HG03354 (cell line): ENCODE data around the gene DNAAF6.
"Not testable (repeated sequence)": the region's sequence is repeated elsewhere in the genome, so short reads cannot be mapped to it uniquely, and the experiment has no call there.

Source experiments
- ATAC-seq: cut with Tn5 transposase; IDR thresholded peaks from one replicate; pipeline ENCODE4 v1.9.1; 2021; ENCODE audit warnings: mild to moderate bottlenecking; ENCODE audit not compliant: unreplicated experiment, poor library complexity, severe bottlenecking

DNAAF6 gene

DNA sequence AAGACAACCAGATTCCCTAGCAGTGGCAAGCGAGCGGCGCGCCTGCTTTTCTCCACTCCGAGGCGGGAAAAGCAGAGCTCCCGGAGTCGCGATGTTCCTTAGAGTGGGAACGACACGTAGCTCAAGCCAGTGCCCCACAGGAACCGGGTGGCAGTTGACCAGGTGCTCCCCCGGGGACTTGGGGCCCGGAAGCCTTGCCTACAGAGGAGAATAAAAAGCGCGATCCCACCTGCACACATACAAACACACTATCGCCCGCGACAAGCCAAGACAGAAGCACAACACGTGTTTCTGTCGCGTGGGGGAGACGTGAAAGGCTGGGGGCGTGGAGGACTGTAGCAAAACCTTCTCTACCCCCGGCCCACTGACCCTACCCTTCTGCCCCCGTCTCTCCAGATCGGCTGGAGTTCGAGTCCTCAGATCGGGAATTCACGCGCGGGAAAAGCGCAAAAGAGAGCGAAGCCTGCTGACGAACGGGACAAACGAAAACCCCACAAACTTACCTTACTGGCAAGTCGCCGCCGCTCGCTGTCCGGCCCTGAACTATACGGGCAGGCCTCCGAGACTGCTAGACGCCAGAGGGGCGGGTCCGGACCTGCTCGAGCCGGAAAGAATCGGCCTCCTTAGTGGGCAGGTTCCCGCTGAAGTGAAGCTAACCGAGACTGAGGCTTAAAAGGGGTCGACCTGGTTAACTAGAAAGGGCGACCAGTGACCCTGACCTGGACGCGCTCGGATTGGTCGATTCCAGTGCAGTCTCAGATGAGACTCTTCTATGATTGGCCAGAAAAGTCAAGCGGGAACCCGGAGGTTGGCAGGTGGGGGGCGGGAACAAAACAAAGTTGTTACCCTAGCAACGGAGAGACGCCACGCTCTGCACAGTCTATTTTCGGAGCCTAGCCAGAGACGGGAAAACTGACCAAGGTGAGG is at the start of gene DNAAF6, which contains the start of gene NUP62CL:
Gene DNAAF6, plus strand, starts transcription at position 842 of the 927 bp plus-strand sequence. CDS start 6,265 bp downstream, outside the sequence.
Gene NUP62CL, minus strand, starts transcription at position 664 of the 927 bp plus-strand sequence. CDS start 31,287 bp downstream, outside the sequence.
- ATAC-seq: peak; percentile 95

DNA sequence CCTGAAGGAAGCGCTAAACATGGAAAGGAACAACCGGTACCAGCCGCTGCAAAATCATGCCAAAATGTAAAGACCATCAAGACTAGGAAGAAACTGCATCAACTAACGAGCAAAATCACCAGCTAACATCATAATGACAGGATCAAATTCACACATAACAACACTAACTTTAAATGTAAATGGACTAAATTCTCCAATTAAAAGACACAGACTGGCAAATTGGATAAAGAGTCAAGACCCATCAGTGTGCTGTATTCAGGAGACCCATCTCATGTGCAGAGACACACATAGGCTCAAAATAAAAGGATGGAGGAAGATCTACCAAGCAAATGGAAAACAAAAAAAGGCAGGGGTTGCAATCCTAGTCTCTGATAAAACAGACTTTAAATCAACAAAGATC is 48.8 kb upstream of the DNAAF6 start:
- ATAC-seq: not testable (repeated sequence)

DNA sequence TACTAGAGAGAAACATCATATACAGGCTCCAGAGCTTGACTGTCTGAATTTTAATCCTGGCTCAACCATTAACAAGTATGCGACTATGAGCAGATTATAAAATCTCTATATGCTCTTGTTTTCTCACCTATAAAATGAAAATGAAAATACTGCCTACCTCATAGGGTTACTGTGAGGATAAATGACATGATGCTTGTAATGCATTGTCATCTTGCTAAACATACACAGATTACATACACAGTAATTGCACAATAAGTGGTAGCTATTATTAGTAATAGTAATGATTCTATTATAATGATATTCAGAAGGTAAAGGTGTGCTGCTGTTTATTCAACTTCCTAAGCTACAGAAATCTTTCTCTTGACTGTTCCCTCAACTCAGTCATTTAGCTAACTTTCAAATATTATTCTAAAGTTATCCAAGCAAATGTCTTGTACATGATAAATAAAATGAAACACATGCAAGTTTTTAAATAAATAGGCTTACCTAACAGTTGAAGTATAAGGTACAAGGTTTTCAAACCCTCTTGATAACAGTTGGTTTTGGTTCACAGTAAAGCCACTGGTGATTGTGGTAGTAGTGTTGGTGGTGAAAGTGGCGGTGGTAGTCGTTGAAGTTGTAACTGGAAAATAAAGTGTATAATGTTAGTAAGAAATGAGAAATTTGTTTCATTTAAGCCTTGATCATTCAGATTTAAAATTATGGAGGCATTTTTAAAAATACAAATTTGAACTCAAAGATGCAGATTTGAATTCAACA is 39.1 kb upstream of the DNAAF6 start:
- ATAC-seq: no peak

DNA sequence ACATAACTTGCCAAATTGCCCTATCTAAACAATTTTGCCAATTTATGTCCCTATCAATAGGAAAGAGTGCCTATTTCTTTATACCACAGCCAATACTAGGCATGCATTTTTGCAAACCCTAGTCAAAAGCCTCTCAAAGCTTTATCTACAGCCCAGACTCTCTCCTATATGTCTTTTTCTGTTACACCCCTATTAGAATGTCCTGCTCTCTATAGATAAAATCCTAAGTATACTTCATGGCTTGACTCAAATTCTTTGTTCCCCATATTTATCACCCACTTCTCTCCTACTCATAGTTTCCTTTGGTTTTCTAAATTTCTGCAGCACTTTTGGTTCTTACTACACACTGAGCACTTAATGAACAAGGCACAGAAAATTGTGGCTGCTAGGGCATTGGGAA is 38.2 kb upstream of the DNAAF6 start:
- no peak for ATAC-seq

DNA sequence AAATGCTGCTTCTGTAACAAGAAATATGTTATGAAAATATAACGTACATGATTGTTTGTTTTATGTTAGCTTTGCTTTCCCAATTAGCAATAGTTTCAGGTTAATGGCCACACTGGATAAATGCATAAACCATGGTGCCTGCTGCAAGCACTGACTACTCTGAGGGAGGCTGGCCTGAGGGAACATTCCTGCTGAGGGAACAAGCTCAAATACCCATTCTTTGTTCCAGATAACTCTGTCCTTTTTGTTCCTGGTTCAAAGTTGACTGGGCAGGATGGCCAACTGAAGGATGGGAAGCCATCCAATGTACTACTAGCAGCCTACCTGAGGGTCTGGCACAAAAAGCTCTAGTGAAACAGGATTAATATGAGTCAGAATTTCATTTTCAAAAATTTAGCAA is 37.7 kb upstream of the DNAAF6 start:
- no peak for ATAC-seq

DNA sequence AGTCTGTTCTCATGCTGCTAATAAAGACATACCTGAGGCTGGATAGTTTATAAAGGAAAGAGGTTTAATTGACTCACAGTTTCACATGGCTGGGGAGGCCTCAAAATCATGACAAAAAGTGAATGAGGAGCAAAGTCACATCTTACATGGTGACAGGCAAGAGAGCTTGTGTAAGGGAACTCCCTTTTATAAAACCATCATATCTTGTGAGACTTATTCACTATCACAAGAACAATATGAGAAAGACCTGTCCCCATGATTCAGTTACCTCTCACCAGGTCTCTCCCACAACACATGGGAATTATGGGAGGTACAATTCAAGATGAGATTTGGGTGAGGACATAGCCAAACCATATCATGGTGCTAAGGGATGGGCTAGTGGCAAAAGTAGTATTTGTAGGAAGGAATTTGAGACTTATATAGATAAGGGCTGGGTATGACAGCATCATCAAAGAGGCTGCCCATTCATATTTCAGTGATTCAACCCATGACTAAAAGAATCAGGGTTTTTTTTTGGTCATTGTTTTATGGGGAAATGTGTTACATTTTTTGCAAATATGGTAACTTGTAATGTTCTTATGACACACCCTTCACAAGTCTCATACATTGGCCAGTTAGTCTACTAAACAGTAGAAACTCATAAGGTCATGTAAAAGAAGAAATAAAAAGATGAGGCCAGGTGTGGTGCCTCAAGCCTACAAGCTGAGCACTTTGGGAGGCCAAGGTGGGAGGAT is 34.9 kb upstream of the DNAAF6 start:
- ATAC-seq: no peak

DNA sequence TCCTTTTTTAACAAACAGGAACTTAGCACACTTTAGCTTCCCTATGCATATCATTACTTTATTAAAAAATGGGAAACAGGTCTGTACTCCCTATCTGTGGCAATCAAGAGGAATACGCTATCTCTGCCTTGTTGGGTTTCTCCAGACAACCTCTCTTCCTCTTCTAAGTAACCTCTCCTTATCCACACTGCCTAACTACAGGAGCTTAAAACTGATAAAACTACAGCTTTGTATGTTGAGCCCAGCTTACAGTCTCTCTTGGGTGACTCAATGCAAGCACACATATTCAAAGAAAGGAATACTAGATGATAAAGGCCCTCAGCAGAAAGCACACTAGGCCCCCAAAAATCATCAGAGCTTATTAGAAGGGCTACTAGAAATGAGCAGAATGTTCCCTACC is 9.1 kb upstream of the DNAAF6 start:
- no peak for ATAC-seq

DNA sequence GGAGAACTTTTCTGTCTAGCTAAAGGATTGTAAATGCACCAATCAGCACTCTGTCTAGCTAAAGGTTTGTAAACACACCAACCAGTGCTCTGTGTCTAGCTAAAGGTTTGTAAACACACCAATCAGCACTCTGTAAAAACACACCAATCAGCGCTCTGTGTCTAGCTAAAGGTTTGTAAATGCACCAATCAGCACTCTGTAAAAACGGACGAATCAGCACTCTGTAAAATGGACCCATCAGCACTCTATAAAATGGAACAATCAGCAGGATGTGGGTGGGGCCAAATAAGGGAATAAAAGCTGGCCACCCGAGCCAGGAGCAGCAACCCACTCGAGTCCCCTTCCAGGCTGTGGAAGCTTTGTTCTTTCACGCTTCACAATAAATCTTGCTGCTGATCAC is 8.3 kb upstream of the DNAAF6 start:
- ATAC-seq: not testable (repeated sequence)

DNA sequence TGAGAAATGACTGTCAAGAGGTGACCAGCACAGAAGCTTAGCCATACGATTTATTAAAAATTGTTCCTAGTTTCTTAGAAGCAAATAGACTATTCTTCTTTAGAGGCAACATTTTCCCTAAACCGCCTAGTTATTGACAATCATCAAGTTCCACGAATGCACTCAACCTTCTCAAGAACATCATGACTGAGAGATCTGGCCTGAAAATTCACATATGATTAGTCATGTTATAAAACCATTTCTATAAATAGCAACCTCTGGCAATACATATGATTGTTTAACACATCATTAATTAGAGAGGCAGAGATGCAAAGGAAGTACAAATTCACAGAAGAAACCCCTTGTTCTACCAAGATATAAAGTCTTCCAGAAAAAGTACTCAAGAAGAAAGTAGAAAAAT is 6.9 kb upstream of the DNAAF6 start:
- ATAC-seq: no peak

DNA sequence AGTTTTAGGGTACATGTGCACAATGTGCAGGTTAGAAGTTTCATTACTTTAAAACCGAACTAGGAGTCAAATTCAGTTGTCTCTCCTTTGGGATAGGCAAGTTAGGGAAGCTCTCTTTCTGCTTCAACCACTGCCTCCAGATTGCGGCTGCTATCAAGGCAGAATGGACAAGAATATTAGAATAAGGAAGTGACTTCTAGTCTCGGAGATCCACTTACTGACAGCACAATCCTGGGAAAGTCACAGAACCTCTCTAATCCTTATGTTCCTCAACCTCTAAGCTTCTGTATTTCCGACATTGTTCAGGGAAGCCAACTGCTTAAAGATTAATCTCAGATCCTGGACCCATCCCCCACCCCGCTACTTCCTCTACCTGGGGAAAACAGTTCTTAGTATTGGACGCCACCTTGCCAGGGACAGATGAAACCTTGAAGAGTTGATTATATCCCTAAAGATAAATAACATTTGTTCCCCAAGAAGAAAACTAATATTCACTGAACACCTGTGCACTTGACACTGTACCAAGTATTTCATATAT is 2.3 kb upstream of the DNAAF6 start:
- ATAC-seq: no peak

DNA sequence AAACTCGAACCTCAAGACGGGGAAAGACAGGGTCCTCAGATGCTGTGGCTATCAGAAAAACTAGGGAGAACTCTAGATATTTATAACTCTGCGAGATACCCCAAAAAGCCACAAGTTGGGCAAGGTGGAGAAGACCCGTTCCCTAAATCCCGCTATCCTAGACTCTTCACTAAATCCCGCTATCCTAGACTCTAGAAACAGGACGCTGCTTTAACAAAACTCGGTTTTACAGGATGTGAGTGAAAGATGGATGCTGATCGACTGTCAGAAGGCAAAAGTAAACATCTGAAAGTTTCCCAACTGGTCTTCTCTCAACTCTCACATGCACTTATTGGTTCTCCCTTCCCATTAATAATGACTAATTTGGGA is 270 bp downstream of the DNAAF6 start:
- ATAC-seq: no peak

DNA sequence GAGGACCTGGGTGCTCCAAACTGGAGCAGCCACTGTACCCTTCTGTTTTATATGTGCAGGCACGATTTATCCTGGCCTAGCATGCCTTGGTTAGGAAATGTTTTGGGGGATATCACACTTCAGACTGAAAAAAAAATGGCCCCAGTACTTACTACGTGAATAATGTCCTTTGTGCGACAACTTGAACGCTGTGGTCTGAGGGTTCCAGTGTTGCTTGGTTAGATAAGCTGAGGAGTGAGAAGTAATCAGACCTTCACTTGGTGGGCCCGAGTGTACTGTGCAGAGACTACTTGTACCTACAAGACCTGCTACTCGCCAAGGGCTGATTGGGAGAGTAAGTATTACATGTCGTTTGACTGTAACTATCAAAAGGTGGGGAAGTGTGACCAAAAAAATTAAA is 678 bp downstream of the DNAAF6 start:
- ATAC-seq: no peak

DNA sequence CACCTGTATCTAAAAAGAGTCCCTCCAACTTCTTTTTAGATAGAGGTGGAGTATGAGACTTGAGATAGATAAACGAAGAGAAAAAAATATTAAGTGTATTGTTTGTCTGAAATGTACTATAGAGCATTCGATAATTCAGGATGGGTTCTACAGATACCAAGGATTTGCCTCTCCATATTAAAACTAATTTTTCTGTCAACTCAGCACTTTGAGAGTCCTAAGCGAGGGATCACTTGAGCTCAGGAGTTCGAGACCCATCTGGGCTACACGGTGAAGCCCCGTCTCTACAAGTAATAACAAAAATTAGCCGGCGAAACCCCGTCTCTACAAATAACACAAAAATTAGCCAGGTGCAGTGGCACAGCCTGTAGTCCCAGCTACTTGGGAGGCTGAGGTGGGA is 1.5 kb downstream of the DNAAF6 start:
- ATAC-seq: no peak

DNA sequence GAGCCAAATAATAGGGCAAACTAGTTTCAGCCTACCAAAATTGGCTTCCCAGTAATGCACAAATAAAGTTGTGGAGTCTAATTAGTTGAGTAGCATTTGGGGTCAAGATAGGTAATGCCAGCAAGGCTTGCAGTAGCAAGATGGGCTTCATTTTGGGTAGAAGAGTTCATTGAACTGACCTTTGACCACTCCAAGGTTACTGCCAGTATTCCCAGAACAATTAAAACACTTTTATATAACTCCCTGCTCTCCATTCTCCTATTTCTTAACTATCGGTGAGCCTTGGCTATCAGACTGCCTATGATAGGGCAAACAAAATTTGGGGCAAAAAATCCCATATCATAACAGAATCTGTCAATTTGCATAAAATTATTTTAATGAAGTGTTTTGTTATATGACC is 7.1 kb downstream of the DNAAF6 start:
- no peak for ATAC-seq

DNA sequence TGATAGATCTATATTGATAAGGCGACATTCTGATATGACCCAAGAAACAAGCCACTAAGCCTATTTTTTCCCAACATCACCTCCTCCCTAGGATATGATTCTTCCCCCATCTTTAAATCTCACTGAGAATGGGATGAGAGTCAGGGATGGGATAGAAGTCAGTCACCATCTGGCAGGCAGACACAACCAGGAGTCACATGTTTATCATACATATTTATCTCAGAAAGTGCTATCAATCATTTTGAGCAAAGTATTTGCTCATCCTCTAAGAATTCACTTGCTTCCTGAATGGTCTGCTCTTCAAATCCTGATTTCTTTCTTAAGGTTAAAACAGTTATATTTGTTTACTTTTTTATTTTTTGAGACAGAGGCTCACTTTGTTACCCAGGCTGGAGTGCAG is 20.3 kb downstream of the DNAAF6 start:
- ATAC-seq: no peak

DNA sequence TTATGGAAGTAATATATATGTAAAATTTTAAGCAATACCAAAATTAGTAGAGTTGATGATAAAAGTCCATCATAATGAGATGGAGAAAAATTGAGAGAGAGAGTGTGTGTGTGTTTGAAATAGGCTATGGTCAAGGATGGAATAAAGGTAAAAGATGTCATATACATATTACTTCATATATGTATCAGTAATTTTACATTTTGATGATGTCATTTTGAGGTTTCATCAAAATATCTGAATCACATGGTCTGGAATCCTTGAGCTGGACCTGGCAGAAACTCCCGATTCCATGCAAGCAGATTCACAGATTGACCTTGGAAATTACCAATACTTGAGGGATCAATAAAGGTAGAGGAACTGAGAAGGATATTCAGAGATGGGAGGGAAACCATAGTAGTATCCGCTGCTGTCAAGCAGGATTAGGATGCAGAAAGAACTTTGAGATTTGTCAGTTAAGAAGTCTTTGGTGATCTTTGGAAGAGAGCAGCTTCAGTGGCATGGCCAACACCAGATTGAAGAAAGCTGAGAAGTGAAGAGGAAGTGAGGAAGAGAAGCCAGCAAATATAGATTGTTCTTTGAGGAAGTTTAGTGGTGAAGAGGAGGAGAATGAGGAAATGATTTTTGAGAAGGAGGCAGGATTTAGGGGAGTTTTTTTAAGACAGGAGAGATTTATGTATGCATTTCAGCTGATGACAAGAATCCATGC is 21.5 kb downstream of the DNAAF6 start:
- no peak for ATAC-seq

DNA sequence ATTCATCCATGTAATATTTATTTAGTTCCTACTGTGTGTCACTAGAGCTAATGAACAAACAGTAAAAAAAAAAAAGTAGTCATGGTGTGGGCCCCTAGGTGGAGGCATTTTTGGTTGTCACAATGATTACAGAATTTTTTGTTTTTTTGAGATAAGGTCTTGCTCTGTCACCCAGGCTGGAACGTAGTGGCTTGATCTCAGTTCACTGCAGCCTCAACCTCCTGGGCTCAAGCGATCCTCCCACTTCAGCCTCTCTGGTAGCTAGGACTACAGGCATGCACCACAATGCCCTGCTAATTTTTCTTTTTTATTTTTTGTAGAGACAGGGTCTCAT is 22.0 kb downstream of the DNAAF6 start:
- ATAC-seq: no peak

DNA sequence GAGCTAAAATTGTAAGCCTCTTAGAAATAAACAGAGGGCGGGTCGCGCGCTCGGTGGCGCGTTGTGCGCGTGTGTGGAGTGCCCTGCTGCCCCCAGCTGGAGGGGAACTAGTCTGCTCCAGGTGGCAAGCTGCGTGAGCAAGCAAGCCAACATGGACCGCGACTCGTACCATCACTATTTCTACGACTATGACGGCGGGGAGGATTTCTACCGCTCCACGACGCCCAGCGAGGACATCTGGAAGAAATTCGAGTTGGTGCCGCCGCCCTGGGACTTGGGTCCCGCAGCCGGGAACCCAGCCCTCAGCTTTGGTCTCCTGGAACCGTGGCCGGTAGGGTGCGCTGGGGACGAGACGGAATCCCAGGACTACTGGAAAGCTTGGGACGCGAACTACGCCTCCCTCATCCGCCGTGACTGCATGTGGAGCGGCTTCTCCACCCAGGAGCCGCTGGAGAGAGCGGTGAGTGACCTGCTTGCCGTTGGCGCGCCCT is 66.1 kb downstream of the DNAAF6 start:
- no peak for ATAC-seq

DNA sequence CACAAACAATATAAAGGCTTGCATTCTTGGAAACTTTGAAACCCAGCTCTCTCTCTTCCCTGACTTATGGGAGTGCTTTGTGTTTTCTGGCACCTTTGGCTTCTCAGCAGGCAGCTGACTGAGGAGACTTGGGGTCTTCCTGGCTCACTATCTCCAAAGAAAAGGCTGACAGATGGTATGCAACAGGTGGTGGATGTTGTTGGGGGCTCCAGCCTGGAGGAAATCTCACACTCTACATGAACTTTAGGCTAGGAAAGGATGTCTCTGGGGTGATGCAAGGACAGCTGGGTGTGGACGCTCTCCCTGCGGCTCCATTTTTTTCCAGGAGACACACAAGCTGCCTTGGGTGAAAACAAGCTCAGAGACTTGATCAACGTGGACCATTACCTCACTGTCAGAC is 67.4 kb downstream of the DNAAF6 start:
- no peak for ATAC-seq
